Measurements from ENCODE around the gene MTO1. TPM values are rescaled to one million over a fixed set of nuclear protein-coding genes. Genes with fewer than 3 reads are reported as not detected.
"Not testable (repeated sequence)": the region's sequence is repeated elsewhere in the genome, so short reads cannot be mapped to it uniquely, and the experiment has no call there.

MTO1 gene
- total RNA-seq, 1 experiment from 2014 or later = 19.5 TPM

GRCh38 chr6:73555380-73555949 is 93.9 kb downstream of the MTO1 start:
- BruUV-seq (replicated peaks); H3K9me2 ChIP-seq (replicated peaks; ENCODE audit: low read length); H3K9me3 ChIP-seq (ENCODE audit: low read length); H3K4me1 ChIP-seq (ENCODE audit: insufficient read depth, low read length); intact Hi-C loops (cut with micrococcal nuclease); H3F3A ChIP-seq (ENCODE audit: low read length, unreplicated experiment); CTCF ChIA-PET; H3K36me3 ChIP-seq (ENCODE audit: low read depth, low read length); H3K79me2 ChIP-seq (ENCODE audit: low read length); H3K27ac ChIP-seq (ENCODE audit: low read length); H4K20me1 ChIP-seq (ENCODE audit: low read length); H3K9ac ChIP-seq (ENCODE audit: low read length); H3K27me3 ChIP-seq (ENCODE audit: low read length); ATAC-seq; DNase-seq; H3K4me3 ChIP-seq (ENCODE audit: low read length); H2AFZ ChIP-seq (ENCODE audit: low read length); H3K4me2 ChIP-seq (ENCODE audit: low read length); POLR2A ChIA-PET (ENCODE audit: unreplicated experiment): not testable (repeated sequence)

GRCh38 chr6:73556836-73557235 is 95.3 kb downstream of the MTO1 start:
- Histone ChIP-seq H3K27me3 (ENCODE audit: low read length) (no peaks in the 10 kb centered on the region), H3K9me2 (replicated peaks; ENCODE audit: low read length) (no peaks in the 10 kb centered on the region), H3K4me2 (ENCODE audit: low read length) (no peak overlapping the region), H3K9ac (ENCODE audit: low read length) (no peak overlapping the region), H3K9me3 (ENCODE audit: low read length) (no peaks in the 10 kb centered on the region), H3F3A (ENCODE audit: low read length, unreplicated experiment) (no peaks in the 10 kb centered on the region), H2AFZ (ENCODE audit: low read length) (no peak overlapping the region), H3K4me3 (ENCODE audit: low read length) (no peak overlapping the region), H3K79me2 (ENCODE audit: low read length) (no peaks in the 10 kb centered on the region), H3K36me3 (ENCODE audit: low read depth, low read length) (no peaks in the 10 kb centered on the region), H3K4me1 (ENCODE audit: insufficient read depth, low read length) (no peaks in the 10 kb centered on the region), H3K27ac (ENCODE audit: low read length) (no peak overlapping the region), H4K20me1 (ENCODE audit: low read length) (no peaks in the 10 kb centered on the region)
- no peak for DNase-seq
- intact Hi-C loops (cut with micrococcal nuclease) = no loop called here
- CTCF ChIA-PET = no interaction called here
- TF ChIP-seq EZH2 (IDR thresholded peaks at IDR 0.05; ENCODE audit: low read length, unreplicated experiment) = no peak
- TF ChIP-seq CTCF (conservative IDR thresholded peaks at IDR 0.05; ENCODE audit: low read depth, low read length) = no peak
- TF ChIP-seq EZH2phosphoT487 (IDR thresholded peaks at IDR 0.05; ENCODE audit: borderline replicate concordance, low read length) = no peak
- no peak for ATAC-seq
- no TSS peak for BruUV-seq (replicated peaks)
- POLR2A ChIA-PET (ENCODE audit: unreplicated experiment) = no interaction called here

Other genes with a start within 250 kb of the MTO1 start
- 0.80 and 2.4 TPM in 2 replicates for gene KHDC1L, start 236.2 kb upstream of the MTO1 start, total RNA-seq (2014; rRNA removed)
- gene KHDC1, start 198.5 kb upstream of the MTO1 start, total RNA-seq (2014; rRNA removed) = 5.1 and 7.9 TPM in 2 replicates
- not detected in 2 replicates for gene DPPA5, start 107.5 kb upstream of the MTO1 start, total RNA-seq (2014; rRNA removed)
- gene KHDC3L, start 99.1 kb upstream of the MTO1 start, total RNA-seq (2014; rRNA removed) = not detected in 2 replicates
- gene OOEP, start 91.8 kb upstream of the MTO1 start, total RNA-seq (2014; rRNA removed) = not detected in 2 replicates
- gene DDX43, start 66.9 kb upstream of the MTO1 start, total RNA-seq (2014; rRNA removed) = not detected in 2 replicates
- gene CGAS, start 9.4 kb upstream of the MTO1 start, total RNA-seq (2014; rRNA removed) = 18.7 and 19.4 TPM in 2 replicates
- gene EEF1A1, start 59.3 kb downstream of the MTO1 start, total RNA-seq (2014; rRNA removed) = 5,206 and 6,057 TPM in 2 replicates
- gene SLC17A5, start 192.3 kb downstream of the MTO1 start, total RNA-seq (2014; rRNA removed) = 3.3 and 5.2 TPM in 2 replicates
- 16.8 and 19.1 TPM in 2 replicates for gene CD109, start 234.5 kb downstream of the MTO1 start, total RNA-seq (2014; rRNA removed)